Subcutaneous abdominal adipose tissue (tissue), 5 donors: ENCODE results near the gene ADAMTS17.

Experiments used
- H3K27ac ChIP-seq: one replicate; pipeline ENCODE4 v1.7.0; 2013; ENCODE audit warnings: low read depth, mild to moderate bottlenecking, inconsistent platforms, low read length, moderate library complexity
- H3K27me3 ChIP-seq, 5 donors: one replicate each; pipeline ENCODE4 v1.7.0; 2013; ENCODE audit warnings: low read length in 5 of 5, inconsistent platforms in 1 of 5; ENCODE audit not compliant: control insufficient read depth in 5 of 5, insufficient read depth in 4 of 5
- H3K36me3 ChIP-seq, 5 donors: one replicate each; pipeline ENCODE4 v1.7.0; 2013; ENCODE audit warnings: low read length in 5 of 5; ENCODE audit not compliant: control insufficient read depth in 5 of 5, insufficient read depth in 5 of 5
- H3K4me1 ChIP-seq, 5 donors: one replicate each; pipeline ENCODE4 v1.7.0; 2013; ENCODE audit warnings: low read length in 5 of 5, mild to moderate bottlenecking in 3 of 5, moderate library complexity in 1 of 5; ENCODE audit not compliant: control insufficient read depth in 5 of 5, insufficient read depth in 5 of 5
- H3K4me3 ChIP-seq, 5 donors: one replicate each; pipeline ENCODE4 v1.7.0; 2013; ENCODE audit warnings: low read length in 5 of 5, low read depth in 1 of 5
- H3K9ac ChIP-seq, 5 donors: one replicate each; pipeline ENCODE4 v1.7.0; 2013; ENCODE audit warnings: low read length in 5 of 5, mild to moderate bottlenecking in 4 of 5, moderate library complexity in 3 of 5
- H3K9me3 ChIP-seq, 5 donors: one replicate each; pipeline ENCODE4 v1.7.0; 2013; ENCODE audit warnings: low read length in 5 of 5; ENCODE audit not compliant: control insufficient read depth in 5 of 5
- donor health status: healthy.
- donor health status: healthy.
- donor health status: healthy.
- donor health status: healthy.
- donor health status: healthy.

The ADAMTS17 gene

GRCh38 chr15:100174159-100174903 is 167.4 kb downstream of the ADAMTS17 start:
- H3K36me3 ChIP-seq: no peaks in the 10 kb centered on the region
- no peak overlapping the region for H3K27ac ChIP-seq
- no peak overlapping the region for H3K4me3 ChIP-seq
- no peaks in the 10 kb centered on the region for H3K27me3 ChIP-seq
- H3K9me3 ChIP-seq: peaks cover 3 to 33% (median 26%) of the 10 kb centered on the region in 5 donors
- peaks cover 0 to 7% (median 0%) of the 10 kb centered on the region in 5 donors for H3K4me1 ChIP-seq
- H3K9ac ChIP-seq: no peak overlapping the region

- H3K9me3 ChIP-seq: peaks cover 3 to 33% (median 26%) of the 10 kb centered on the region in 5 donors
- H3K4me1 ChIP-seq: peaks cover 0 to 19% (median 6%) of the 10 kb centered on the region in 5 donors
- no peaks in the 10 kb centered on the region for H3K27me3 ChIP-seq
- no peak overlapping the region for H3K4me3 ChIP-seq
- no peak overlapping the region for H3K27ac ChIP-seq
- H3K36me3 ChIP-seq: no peaks in the 10 kb centered on the region
- no peak overlapping the region for H3K9ac ChIP-seq
These were observed 169.3 kb downstream of the ADAMTS17 start for GRCh38 chr15:100172356-100173024.

DNA sequence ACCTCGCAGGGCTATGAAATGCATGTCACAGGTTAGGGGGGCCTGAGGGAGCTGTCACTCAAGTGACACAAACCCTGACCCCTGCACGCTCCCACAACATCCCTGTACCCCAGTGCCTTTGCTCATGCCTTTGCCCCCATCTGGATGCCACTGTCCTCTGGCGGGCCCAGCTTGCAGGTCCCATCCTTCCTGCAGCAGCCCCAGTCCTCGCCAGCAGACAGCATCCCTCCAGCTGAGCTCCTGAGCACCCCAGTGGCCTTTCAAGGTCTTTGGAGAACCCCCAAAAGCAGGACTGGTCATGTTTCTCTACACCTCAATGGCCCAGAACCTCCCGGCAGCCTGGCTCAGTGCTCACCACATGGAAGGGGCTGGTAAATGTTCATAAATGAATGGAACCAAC is 170.4 kb downstream of the ADAMTS17 start:
- Histone ChIP-seq H3K27me3 (no peaks in the 10 kb centered on the region), H3K9me3 (peaks cover 3 to 33% (median 26%) of the 10 kb centered on the region in 5 donors), H3K36me3 (no peaks in the 10 kb centered on the region), H3K4me1 (peaks cover 0 to 21% (median 6%) of the 10 kb centered on the region in 5 donors), H3K9ac (no peak overlapping the region), H3K4me3 (no peak overlapping the region), H3K27ac (no peak overlapping the region)

GRCh38 chr15:100170291-100171210 is 171.2 kb downstream of the ADAMTS17 start:
- Histone ChIP-seq H3K9me3 (peaks cover 3 to 32% (median 26%) of the 10 kb centered on the region in 5 donors), H3K4me3 (no peak overlapping the region), H3K4me1 (peaks cover 0 to 18% (median 6%) of the 10 kb centered on the region in 5 donors), H3K36me3 (no peaks in the 10 kb centered on the region), H3K27me3 (no peaks in the 10 kb centered on the region), H3K27ac (no peak overlapping the region), H3K9ac (no peak overlapping the region)

GRCh38 chr15:100169615-100170290 is 172.0 kb downstream of the ADAMTS17 start:
- H3K4me3 ChIP-seq: no peak overlapping the region

GRCh38 chr15:100168787-100169186 is 173.0 kb downstream of the ADAMTS17 start:
- Histone ChIP-seq H3K4me1 (peaks cover 0 to 18% (median 6%) of the 10 kb centered on the region in 5 donors), H3K27me3 (no peaks in the 10 kb centered on the region), H3K9ac (no peak overlapping the region), H3K27ac (no peak overlapping the region), H3K36me3 (no peaks in the 10 kb centered on the region), H3K9me3 (peaks cover 3 to 25% (median 22%) of the 10 kb centered on the region in 5 donors), H3K4me3 (no peak overlapping the region)

More at GRCh38 chr15:100169615-100170290, 172.0 kb downstream of the ADAMTS17 start:
- no peak overlapping the region for H3K9ac ChIP-seq
- H3K9me3 ChIP-seq: peaks cover 3 to 29% (median 26%) of the 10 kb centered on the region in 5 donors
- H3K27me3 ChIP-seq: no peaks in the 10 kb centered on the region
- H3K36me3 ChIP-seq: no peaks in the 10 kb centered on the region
- H3K4me1 ChIP-seq: peaks cover 0 to 18% (median 6%) of the 10 kb centered on the region in 5 donors
- H3K27ac ChIP-seq: no peak overlapping the region

DNA sequence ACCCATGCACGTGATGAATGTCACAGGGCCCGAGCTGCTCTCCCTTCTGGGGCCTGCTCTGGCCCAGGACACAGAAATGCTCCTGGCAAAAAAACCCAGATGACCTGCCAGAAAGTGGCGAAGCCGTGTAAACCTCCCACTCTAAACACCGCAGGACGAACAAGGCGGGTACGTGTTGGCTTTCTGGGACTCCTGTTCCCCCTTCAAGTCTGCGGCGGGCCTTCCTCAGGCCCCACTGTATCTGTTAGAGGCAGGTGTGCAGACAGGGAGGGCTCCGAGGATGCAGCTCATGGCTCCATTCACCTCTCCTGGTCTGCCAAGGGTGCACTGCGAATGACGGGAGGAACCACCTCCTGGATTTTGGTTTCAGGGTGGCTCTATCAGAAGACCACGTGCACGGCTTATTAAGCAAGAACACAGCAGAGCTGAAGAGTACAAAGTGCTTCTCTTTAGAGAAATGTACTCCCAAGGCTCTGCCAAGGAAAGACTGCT is 173.8 kb downstream of the ADAMTS17 start:
- Histone ChIP-seq H3K9ac (no peak overlapping the region), H3K27me3 (no peaks in the 10 kb centered on the region), H3K4me3 (peak overlapping the region in 1 of 5 donors; percentile 19), H3K4me1 (peaks cover 0 to 18% (median 6%) of the 10 kb centered on the region in 5 donors), H3K36me3 (no peaks in the 10 kb centered on the region), H3K27ac (no peak overlapping the region), H3K9me3 (peaks cover 3 to 17% (median 14%) of the 10 kb centered on the region in 5 donors)

DNA sequence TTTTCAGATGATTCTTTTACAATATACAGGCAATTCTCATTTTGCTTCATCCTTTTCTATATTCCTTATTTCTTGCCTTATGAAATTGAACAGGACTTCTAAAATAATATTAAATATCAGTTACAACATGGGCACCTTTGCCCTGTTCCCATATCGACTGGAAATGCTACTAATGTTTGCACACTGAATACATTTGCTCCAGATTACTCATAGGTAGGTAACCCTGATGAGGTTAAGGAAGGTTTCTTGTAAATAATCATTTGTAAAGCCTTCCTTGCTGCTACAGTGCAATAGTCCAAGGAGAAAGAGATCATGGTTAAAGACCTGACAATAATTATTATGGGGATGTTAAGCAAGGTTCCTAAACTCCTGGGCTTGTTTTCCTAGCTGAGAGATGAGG is 175.5 kb downstream of the ADAMTS17 start:
- H3K27me3 ChIP-seq: no peaks in the 10 kb centered on the region
- H3K9me3 ChIP-seq: peaks cover 0 to 1% (median 0%) of the 10 kb centered on the region in 5 donors
- no peak overlapping the region for H3K4me3 ChIP-seq
- peaks cover 0 to 18% (median 6%) of the 10 kb centered on the region in 5 donors for H3K4me1 ChIP-seq
- H3K36me3 ChIP-seq: no peaks in the 10 kb centered on the region
- no peak overlapping the region for H3K9ac ChIP-seq
- H3K27ac ChIP-seq: no peak overlapping the region

- H3K4me3 ChIP-seq: no peak overlapping the region
- no peaks in the 10 kb centered on the region for H3K9me3 ChIP-seq
- no peaks in the 10 kb centered on the region for H3K36me3 ChIP-seq
- no peaks in the 10 kb centered on the region for H3K27me3 ChIP-seq
- H3K4me1 ChIP-seq: peaks cover 0 to 18% (median 6%) of the 10 kb centered on the region in 5 donors
- no peak overlapping the region for H3K9ac ChIP-seq
- no peak overlapping the region for H3K27ac ChIP-seq
These were observed 177.8 kb downstream of the ADAMTS17 start for GRCh38 chr15:100163961-100164360.
